Measurements from ENCODE around the gene KCNC4. TPM values are rescaled to one million over a fixed set of nuclear protein-coding genes. Genes with fewer than 3 reads are reported as not detected.

KCNC4 gene
- total RNA-seq, 1 donor from 2014 or later = 5.1 TPM

Other genes with a start within 250 kb of the KCNC4 start
- 38.4 TPM for gene AHCYL1, start 225.5 kb upstream of the KCNC4 start, total RNA-seq
- 17.8 TPM for gene STRIP1, start 175.7 kb upstream of the KCNC4 start, total RNA-seq
- not detected for gene ALX3, start 139.6 kb upstream of the KCNC4 start, total RNA-seq
- not detected for gene UBL4B, start 97.9 kb upstream of the KCNC4 start, total RNA-seq
- not detected for gene SLC6A17, start 59.8 kb upstream of the KCNC4 start, total RNA-seq
- 14.7 TPM for gene RBM15, start 129.1 kb downstream of the KCNC4 start, total RNA-seq
- 2.6 TPM for gene SLC16A4, start 180.7 kb downstream of the KCNC4 start, total RNA-seq
- 261 TPM for gene LAMTOR5, start 197.4 kb downstream of the KCNC4 start, total RNA-seq
- gene PROK1, start 240.8 kb downstream of the KCNC4 start, total RNA-seq = not detected

All from Right ventricle myocardium inferior (tissue), 1 donor.